K562 treated with DMSO at 1 percent for 48 hours (cell line): ENCODE data around the gene OSBPL5. TPM values are rescaled to one million over a fixed set of nuclear protein-coding genes. Genes with fewer than 3 reads are reported as not detected.

Experiments used
- total RNA-seq: library from RNA; unstranded; fragments of 300-600 nt; gene quantifications from 2 replicates; pipeline ENCODE4 v1.2.3, GENCODE V29; 2022; ENCODE audit warnings: low replicate concordance; ENCODE audit errors: extremely low read depth

OSBPL5 gene
- not detected in 2 replicates for total RNA-seq

GRCh38 chr11:3165152-3165705 is at the start of gene OSBPL5:
Gene OSBPL5 (minus strand): TSS chr11:3165310. CDS start chr11:3129148, 36,162 bp downstream.

GRCh38 chr11:3057069-3057963 is 107.8 kb downstream of the OSBPL5 start, which contains the start of gene CARS1:
Gene CARS1 (minus strand): TSS chr11:3057423. CDS start chr11:3057367, 56 bp downstream.

Other genes starting within 250 kb of the OSBPL5 start
- not detected in 2 replicates for gene PHLDA2, start 235.9 kb downstream of the OSBPL5 start, total RNA-seq
- gene NAP1L4, start 173.0 kb downstream of the OSBPL5 start, total RNA-seq, result not detected in 2 replicates
- gene CARS1, start 107.9 kb downstream of the OSBPL5 start, total RNA-seq, result not detected in 2 replicates
- gene MRGPRG, start 53.5 kb upstream of the OSBPL5 start, total RNA-seq, result not detected in 2 replicates
- gene MRGPRE, start 67.1 kb upstream of the OSBPL5 start, total RNA-seq, result not detected in 2 replicates
- not detected in 2 replicates for gene ZNF195, start 213.8 kb upstream of the OSBPL5 start, total RNA-seq